Tibial nerve (tissue), 4 donors: Measurements from ENCODE around the gene CCDC61. TPM values are rescaled to one million over a fixed set of nuclear protein-coding genes. Genes with fewer than 3 reads are reported as not detected.

ENCODE experiments used
- DNase-seq, 2 donors: peaks; one replicate each; pipeline ENCODE4 v3.0.0-alpha.2; 2019; ENCODE audit warnings: low spot score in 2 of 2
- H3K27ac ChIP-seq, 4 donors: fragments of 200-600 bp; sonication (generic) in 3 of 4; one replicate each; pipeline ENCODE4 v1.5.1; 2017 to 2019; ENCODE audit warnings: mild to moderate bottlenecking in 1 of 4
- H3K27me3 ChIP-seq, 2 donors: fragments of 200-600 bp; sonication (generic) in 1 of 2; one replicate each; pipeline versions ENCODE4 v1.5.1 to v1.6.0; 2017 to 2019
- H3K36me3 ChIP-seq, 3 donors: fragments of 200-600 bp; sonication (generic); one replicate each; pipeline ENCODE4 v1.5.1; 2018 to 2019
- H3K4me1 ChIP-seq, 4 donors: fragments of 200-600 bp; sonication (generic) in 3 of 4; one replicate each; pipeline ENCODE4 v1.5.1; 2017 to 2019
- H3K4me3 ChIP-seq, 4 donors: fragments of 200-600 bp; sonication (generic) in 3 of 4; one replicate each; pipeline ENCODE4 v1.5.1; 2017 to 2019; ENCODE audit warnings: mild to moderate bottlenecking in 1 of 4, moderate library complexity in 1 of 4
- H3K9me3 ChIP-seq, 4 donors: fragments of 200-600 bp; sonication (generic) in 3 of 4; one replicate each; pipeline ENCODE4 v1.5.1; 2017 to 2019
- CTCF ChIP-seq, 5 experiments: fragments of 200-600 bp in 3 of 5; fragments of 450-650 bp in 2 of 5; sonication (generic) in 3 of 5; IDR thresholded peaks; one replicate each; pipeline ENCODE4 v1.5.1; 2016 to 2019; ENCODE audit warnings: antibody characterized with exemption in 5 of 5, mild to moderate bottlenecking in 3 of 5, moderate library complexity in 2 of 5
- EP300 ChIP-seq, 2 donors: sonication (generic); formaldehyde crosslinking; IDR thresholded peaks; one replicate each; pipeline ENCODE4 v1.6.1; 2017; ENCODE audit warnings: antibody characterized with exemption in 2 of 2, mild to moderate bottlenecking in 1 of 2
- POLR2A ChIP-seq, 2 donors: fragments of 450-650 bp; IDR thresholded peaks; one replicate each; pipeline ENCODE4 v1.6.1; 2017; ENCODE audit warnings: antibody characterized with exemption in 2 of 2, mild to moderate bottlenecking in 2 of 2, moderate library complexity in 2 of 2
- WGBS, 2 donors: methylation state at CpG; one replicate each; pipeline ENCODE4 v1.1.5; 2018; 5-methylcytosine and 5-hydroxymethylcytosine counted together
- small RNA-seq: library from RNA; depleted of rRNA; stranded (forward); fragments of <200 nt; gene quantifications from one replicate; pipeline ENCODE3, GENCODE V24; 2016
- total RNA-seq, 4 donors: library from RNA; depleted of rRNA; stranded (reverse); fragments of >200 nt; gene quantifications; one replicate each; pipeline ENCODE4 v1.1.0, GENCODE V29; 2016

The CCDC61 gene
- total RNA-seq, 4 donors from 2014 or later, result 16.2 to 31.4 (median 21.3) TPM

GRCh38 chr19:46065486-46066071 lies 70.3 kb downstream of the CCDC61 start:
- Histone ChIP-seq H3K4me1 (no peaks in the 10 kb centered on the region), H3K27me3 (peaks cover 0 to 38% of the 10 kb centered on the region in 2 donors), H3K36me3 (no peaks in the 10 kb centered on the region), H3K4me3 (no peak overlapping the region), H3K27ac (no peak overlapping the region), H3K9me3 (peaks cover 0 to 4% (median 0%) of the 10 kb centered on the region in 4 donors)
- no peak for DNase-seq
- TF ChIP-seq POLR2A (IDR thresholded peaks at IDR 0.05) (no peak), CTCF (IDR thresholded peaks at IDR 0.05) (no peak), EP300 (IDR thresholded peaks at IDR 0.05) (no peak)
- WGBS, 2 donors, result 58 to 64% methylated on average over 7 of the region's 7 CpGs

GRCh38 chr19:46066471-46066870 lies 71.2 kb downstream of the CCDC61 start:
- 86 to 87% methylated on average over 1 of the region's 1 CpG for WGBS, 2 donors
- Histone ChIP-seq H3K27me3 (peaks cover 0 to 47% of the 10 kb centered on the region in 2 donors), H3K4me1 (no peaks in the 10 kb centered on the region)

GRCh38 chr19:46067691-46068090 lies 72.4 kb downstream of the CCDC61 start:
- no peak for DNase-seq
- no peak overlapping the region for H3K27ac ChIP-seq
- no peak for TF ChIP-seq CTCF (IDR thresholded peaks at IDR 0.05)
- TF ChIP-seq EP300 (IDR thresholded peaks at IDR 0.05), result no peak
- no peak for TF ChIP-seq POLR2A (IDR thresholded peaks at IDR 0.05)
- 83 to 89% methylated on average over 1 of the region's 1 CpG for WGBS, 2 donors
- peaks cover 0 to 55% of the 10 kb centered on the region in 2 donors for H3K27me3 ChIP-seq
- H3K4me3 ChIP-seq, result no peak overlapping the region
- no peaks in the 10 kb centered on the region for H3K9me3 ChIP-seq
- no peaks in the 10 kb centered on the region for H3K36me3 ChIP-seq
- H3K4me1 ChIP-seq, result no peaks in the 10 kb centered on the region

More at GRCh38 chr19:46066471-46066870, 71.2 kb downstream of the CCDC61 start:
- no peaks in the 10 kb centered on the region for H3K36me3 ChIP-seq
- no peak for DNase-seq
- H3K4me3 ChIP-seq, result no peak overlapping the region
- no peak overlapping the region for H3K27ac ChIP-seq
- TF ChIP-seq CTCF (IDR thresholded peaks at IDR 0.05) (no peak), EP300 (IDR thresholded peaks at IDR 0.05) (no peak), POLR2A (IDR thresholded peaks at IDR 0.05) (no peak)
- no peaks in the 10 kb centered on the region for H3K9me3 ChIP-seq

Small RNA genes within 50 kb of the gene (small RNA-seq; reads per million reads assigned to genes)
- 77.7 reads per million, percentile 95 among the genes with 10 or more reads in this experiment for gene MIR769

Other genes with a start within 250 kb of the CCDC61 start
- 10 to 100 TPM; 21.0 to 31.0 (median 22.9) TPM for gene SIX5, start 226.2 kb upstream of the CCDC61 start, total RNA-seq
- 10 to 100 TPM; 59.0 to 87.9 (median 77.4) TPM for gene DMPK, start 213.0 kb upstream of the CCDC61 start, total RNA-seq
- 10 to 100 TPM; 28.4 to 75.0 (median 53.8) TPM for gene DMWD, start 202.6 kb upstream of the CCDC61 start, total RNA-seq
- gene RSPH6A, start 180.2 kb upstream of the CCDC61 start, total RNA-seq, result under 1 TPM in 1 of 4 donors, not detected in 3; 0.30 TPM
- 10 to 100 TPM; 31.0 to 89.0 (median 57.4) TPM for gene SYMPK, start 132.3 kb upstream of the CCDC61 start, total RNA-seq
- gene FOXA3, start 131.1 kb upstream of the CCDC61 start, total RNA-seq, result not detected
- 10 to 100 TPM; 16.4 to 33.3 (median 27.2) TPM for gene IRF2BP1, start 109.3 kb upstream of the CCDC61 start, total RNA-seq
- gene MYPOP, start 92.9 kb upstream of the CCDC61 start, total RNA-seq, result 1 to 10 TPM; 3.6 to 9.0 (median 5.5) TPM
- not detected for gene NANOS2, start 80.7 kb upstream of the CCDC61 start, total RNA-seq
- gene NOVA2, start 21.6 kb upstream of the CCDC61 start, total RNA-seq, result 1 to 10 TPM; 1.5 to 6.9 (median 1.7) TPM
- not detected for gene PGLYRP1, start 27.6 kb downstream of the CCDC61 start, total RNA-seq
- 1 to 10 TPM in 1 of 4 donors, under 1 TPM in 3; 0.21 to 1.8 (median 0.89) TPM for gene IGFL4, start 45.5 kb downstream of the CCDC61 start, total RNA-seq
- gene IGFL3, start 129.2 kb downstream of the CCDC61 start, total RNA-seq, result not detected
- 1 to 10 TPM in 1 of 4 donors, not detected in 3; 1.0 TPM for gene IGFL2, start 152.8 kb downstream of the CCDC61 start, total RNA-seq
- gene IGFL1, start 234.3 kb downstream of the CCDC61 start, total RNA-seq, result not detected